GM15510 (cell line): ENCODE measurements around the gene GUCY2C.

ENCODE experiments used
- POLR2A ChIP-seq: IDR thresholded peaks from 3 replicates; pipeline ENCODE4 v1.6.1; 2011; ENCODE audit warnings: borderline replicate concordance; ENCODE audit not compliant: insufficient read length; ENCODE audit errors: extremely low read depth

The GUCY2C gene

GRCh38 chr12:14612898-14613445, 83.4 kb downstream of the GUCY2C start:
- no peak for TF ChIP-seq POLR2A

- no peak for TF ChIP-seq POLR2A
Measured at GRCh38 chr12:14612250-14612649, 84.1 kb downstream of the GUCY2C start.

- no peak for TF ChIP-seq POLR2A
Measured at GRCh38 chr12:14611640-14612203, 84.7 kb downstream of the GUCY2C start.

- TF ChIP-seq POLR2A = no peak
Measured at GRCh38 chr12:14607568-14607967, 88.8 kb downstream of the GUCY2C start.

GRCh38 chr12:14605401-14605989, 90.9 kb downstream of the GUCY2C start:
- no peak for TF ChIP-seq POLR2A

- no peak for TF ChIP-seq POLR2A
Measured at GRCh38 chr12:14601692-14602478, 94.5 kb downstream of the GUCY2C start.

- TF ChIP-seq POLR2A = no peak
Measured at GRCh38 chr12:14597480-14597879, 98.9 kb downstream of the GUCY2C start.

GRCh38 chr12:14591719-14592118, 104.7 kb downstream of the GUCY2C start:
- TF ChIP-seq POLR2A = no peak

GRCh38 chr12:14589169-14590004, 107.0 kb downstream of the GUCY2C start:
- no peak for TF ChIP-seq POLR2A

- no peak for TF ChIP-seq POLR2A
Measured at GRCh38 chr12:14588571-14588970, 107.8 kb downstream of the GUCY2C start.

GRCh38 chr12:14578646-14579045, 117.8 kb downstream of the GUCY2C start:
- no peak for TF ChIP-seq POLR2A

- TF ChIP-seq POLR2A = no peak
Measured at GRCh38 chr12:14577344-14577743, 119.1 kb downstream of the GUCY2C start.

GRCh38 chr12:14576896-14577295, 119.5 kb downstream of the GUCY2C start:
- no peak for TF ChIP-seq POLR2A

- no peak for TF ChIP-seq POLR2A
Measured at GRCh38 chr12:14575585-14575984, 120.8 kb downstream of the GUCY2C start.

GRCh38 chr12:14573118-14573517, 123.3 kb downstream of the GUCY2C start:
- no peak for TF ChIP-seq POLR2A

GRCh38 chr12:14572401-14572800, 124.0 kb downstream of the GUCY2C start:
- TF ChIP-seq POLR2A = no peak

- TF ChIP-seq POLR2A = no peak
Measured at GRCh38 chr12:14571779-14572178, 124.6 kb downstream of the GUCY2C start.
